NT2/D1 (cell line): ENCODE data around the gene TGM4.

ENCODE experiments used
- DNase-seq: peaks from one replicate; pipeline ENCODE4 v3.0.0-alpha.2; 2011; ENCODE audit warnings: low read depth, low spot score
- H3K27me3 ChIP-seq: 2 replicates; pipeline ENCODE4 v1.6.0; 2011; ENCODE audit warnings: mild to moderate bottlenecking; ENCODE audit not compliant: insufficient read length, insufficient read depth
- H3K36me3 ChIP-seq: 2 replicates; pipeline ENCODE4 v1.6.1; 2011; ENCODE audit warnings: mild to moderate bottlenecking, low read length, mixed read lengths; ENCODE audit not compliant: insufficient read depth, insufficient read length
- H3K4me1 ChIP-seq: 2 replicates; pipeline ENCODE4 v1.5.1; 2011; ENCODE audit not compliant: insufficient read depth, insufficient read length
- H3K4me3 ChIP-seq: 2 replicates; pipeline ENCODE4 v1.5.1; 2011; ENCODE audit warnings: low read depth; ENCODE audit not compliant: insufficient read length
- H3K9ac ChIP-seq: 2 replicates; pipeline ENCODE4 v1.6.0; 2011; ENCODE audit warnings: low read depth; ENCODE audit not compliant: insufficient read length
- H3K9me3 ChIP-seq: 2 replicates; pipeline ENCODE4 v1.5.1; 2011; ENCODE audit warnings: mild to moderate bottlenecking, low read length; ENCODE audit not compliant: insufficient read depth
- SUZ12 ChIP-seq: IDR thresholded peaks from 2 replicates; pipeline ENCODE4 v1.6.1; 2011; ENCODE audit not compliant: insufficient read length, insufficient read depth; ENCODE audit errors: extremely low read depth
- YY1 ChIP-seq: IDR thresholded peaks from 2 replicates; pipeline ENCODE4 v1.6.1; 2011; ENCODE audit not compliant: insufficient read length, insufficient read depth
- ZNF274 ChIP-seq: IDR thresholded peaks from 2 replicates; pipeline ENCODE4 v1.6.1; 2011; ENCODE audit warnings: mild to moderate bottlenecking, low read depth, low read length

The TGM4 gene

GRCh38 chr3:44905446-44906157, 31.2 kb downstream of the TGM4 start:
- H3K9me3 ChIP-seq, result peaks cover 38% of the 10 kb centered on the region
- no peaks in the 10 kb centered on the region for H3K36me3 ChIP-seq
- TF ChIP-seq YY1 (no peak), ZNF274 (no peak), SUZ12 (no peak)
- H3K27me3 ChIP-seq, result no peaks in the 10 kb centered on the region
- H3K4me1 ChIP-seq, result no peaks in the 10 kb centered on the region
- no peak overlapping the region for H3K9ac ChIP-seq
- no peak overlapping the region for H3K4me3 ChIP-seq
- DNase-seq, result no peak

- H3K27me3 ChIP-seq, result no peaks in the 10 kb centered on the region
- peaks cover 49% of the 10 kb centered on the region for H3K9me3 ChIP-seq
- DNase-seq, result no peak
- H3K9ac ChIP-seq, result no peak overlapping the region
- no peak for TF ChIP-seq SUZ12
- TF ChIP-seq YY1, result no peak
- no peak for TF ChIP-seq ZNF274
- H3K4me3 ChIP-seq, result no peak overlapping the region
- no peaks in the 10 kb centered on the region for H3K4me1 ChIP-seq
- no peaks in the 10 kb centered on the region for H3K36me3 ChIP-seq
Observed at GRCh38 chr3:44906997-44907396, 32.6 kb downstream of the TGM4 start.

- no peak for DNase-seq
- H3K4me1 ChIP-seq, result no peaks in the 10 kb centered on the region
Observed at GRCh38 chr3:44907612-44908011, 33.2 kb downstream of the TGM4 start.

GRCh38 chr3:44909063-44909462, 34.7 kb downstream of the TGM4 start:
- Histone ChIP-seq H3K36me3 (no peaks in the 10 kb centered on the region), H3K4me3 (no peak overlapping the region), H3K9ac (no peak overlapping the region), H3K9me3 (peaks cover 49% of the 10 kb centered on the region), H3K27me3 (no peaks in the 10 kb centered on the region), H3K4me1 (no peaks in the 10 kb centered on the region)
- TF ChIP-seq ZNF274 (no peak), SUZ12 (no peak), YY1 (no peak)
- DNase-seq, result no peak

More at GRCh38 chr3:44907612-44908011, 33.2 kb downstream of the TGM4 start:
- Histone ChIP-seq H3K4me3 (no peak overlapping the region), H3K36me3 (no peaks in the 10 kb centered on the region), H3K9me3 (peaks cover 49% of the 10 kb centered on the region), H3K27me3 (no peaks in the 10 kb centered on the region), H3K9ac (no peak overlapping the region)
- TF ChIP-seq SUZ12 (no peak), ZNF274 (no peak), YY1 (no peak)

GRCh38 chr3:44910693-44911092, 36.3 kb downstream of the TGM4 start:
- DNase-seq, result no peak
- H3K27me3 ChIP-seq, result no peaks in the 10 kb centered on the region
- TF ChIP-seq ZNF274, result peak; percentile 56
- TF ChIP-seq SUZ12, result no peak
- TF ChIP-seq YY1, result no peak
- H3K4me1 ChIP-seq, result no peaks in the 10 kb centered on the region
- no peaks in the 10 kb centered on the region for H3K36me3 ChIP-seq
- H3K9ac ChIP-seq, result no peak overlapping the region
- peaks cover 44% of the 10 kb centered on the region for H3K9me3 ChIP-seq
- H3K4me3 ChIP-seq, result no peak overlapping the region

GRCh38 chr3:44913868-44914468, 39.6 kb downstream of the TGM4 start:
- peaks cover 18% of the 10 kb centered on the region for H3K9me3 ChIP-seq
- H3K9ac ChIP-seq, result no peak overlapping the region
- H3K36me3 ChIP-seq, result peaks cover 18% of the 10 kb centered on the region
- no peaks in the 10 kb centered on the region for H3K27me3 ChIP-seq
- no peak for TF ChIP-seq YY1
- TF ChIP-seq SUZ12, result no peak
- no peak for TF ChIP-seq ZNF274
- DNase-seq, result peak; percentile 70
- H3K4me1 ChIP-seq, result no peaks in the 10 kb centered on the region
- H3K4me3 ChIP-seq, result no peak overlapping the region

GRCh38 chr3:44914936-44915335, 40.5 kb downstream of the TGM4 start:
- TF ChIP-seq SUZ12 (no peak), ZNF274 (no peak), YY1 (no peak)
- Histone ChIP-seq H3K4me1 (no peaks in the 10 kb centered on the region), H3K9me3 (peaks cover 18% of the 10 kb centered on the region), H3K36me3 (peaks cover 26% of the 10 kb centered on the region), H3K27me3 (no peaks in the 10 kb centered on the region), H3K4me3 (no peak overlapping the region), H3K9ac (no peak overlapping the region)
- DNase-seq, result no peak
